Suprapubic skin (tissue), 4 donors: ENCODE measurements around the gene CLEC16A. TPM values are rescaled to one million over a fixed set of nuclear protein-coding genes. Genes with fewer than 3 reads are reported as not detected.
A peak's percentile ranks its signal among the peaks of the same experiment; 100 is the strongest.

Experiments used
- DNase-seq, 2 donors: peaks; one replicate each; pipeline ENCODE4 v3.0.0-alpha.2; 2019; ENCODE audit warnings: low spot score in 2 of 2
- H3K27ac ChIP-seq: fragments of 200-600 bp; sonication (generic); one replicate; pipeline ENCODE4 v1.5.1; 2019
- H3K27me3 ChIP-seq: fragments of 200-600 bp; sonication (generic); one replicate; pipeline ENCODE4 v1.5.1; 2019
- H3K36me3 ChIP-seq: fragments of 200-600 bp; sonication (generic); one replicate; pipeline ENCODE4 v1.5.1; 2019
- H3K4me1 ChIP-seq: fragments of 200-600 bp; sonication (generic); one replicate; pipeline ENCODE4 v1.5.1; 2019
- H3K4me3 ChIP-seq: fragments of 200-600 bp; sonication (generic); one replicate; pipeline ENCODE4 v1.5.1; 2019; ENCODE audit warnings: mild to moderate bottlenecking
- H3K9me3 ChIP-seq: fragments of 200-600 bp; sonication (generic); one replicate; pipeline ENCODE4 v1.5.1; 2019
- CTCF ChIP-seq, 2 donors: fragments of 200-600 bp in 1 of 2; fragments of 450-650 bp in 1 of 2; sonication (generic) in 1 of 2; IDR thresholded peaks; one replicate each; pipeline ENCODE4 v1.5.1; 2016 to 2019; ENCODE audit warnings: antibody characterized with exemption in 2 of 2, mild to moderate bottlenecking in 1 of 2, moderate library complexity in 1 of 2
- EP300 ChIP-seq: sonication (generic); formaldehyde crosslinking; IDR thresholded peaks from one replicate; pipeline ENCODE4 v1.6.1; 2017; ENCODE audit warnings: antibody characterized with exemption
- POLR2A ChIP-seq, 2 donors: fragments of 450-650 bp; IDR thresholded peaks; one replicate each; pipeline ENCODE4 v1.6.1; 2017; ENCODE audit warnings: antibody characterized with exemption in 2 of 2, mild to moderate bottlenecking in 2 of 2, moderate library complexity in 2 of 2
- POLR2AphosphoS5 ChIP-seq, 3 donors: sonication (generic); formaldehyde crosslinking; IDR thresholded peaks; one replicate each; pipeline ENCODE4 v1.6.1; 2017; ENCODE audit warnings: antibody characterized with exemption in 3 of 3
- WGBS: methylation state at CpG from one replicate; pipeline ENCODE4 v1.1.5; 2018; 5-methylcytosine and 5-hydroxymethylcytosine counted together
- total RNA-seq, 4 donors: library from RNA; depleted of rRNA; stranded (reverse); fragments of >200 nt; gene quantifications; one replicate each; pipeline ENCODE4 v1.1.0, GENCODE V29; 2016

Gene CLEC16A
- total RNA-seq, 4 donors from 2014 or later = 37.2 to 62.3 (median 39.0) TPM

GRCh38 chr16:11001611-11002010 is 57.2 kb downstream of the CLEC16A start:
- WGBS = 95% methylated on average over 7 of the region's 7 CpGs
- Histone ChIP-seq H3K9me3 (no peaks in the 10 kb centered on the region), H3K36me3 (peaks cover 15% of the 10 kb centered on the region), H3K4me3 (no peak overlapping the region), H3K4me1 (peaks cover 28% of the 10 kb centered on the region), H3K27ac (no peak overlapping the region), H3K27me3 (no peaks in the 10 kb centered on the region)
- no peak for DNase-seq
- TF ChIP-seq CTCF (IDR thresholded peaks at IDR 0.05) (no peak), POLR2AphosphoS5 (IDR thresholded peaks at IDR 0.05) (no peak), POLR2A (IDR thresholded peaks at IDR 0.05) (no peak), EP300 (no peak)

- TF ChIP-seq CTCF (IDR thresholded peaks at IDR 0.05) = no peak
- TF ChIP-seq POLR2A (IDR thresholded peaks at IDR 0.05) = no peak
- TF ChIP-seq POLR2AphosphoS5 (IDR thresholded peaks at IDR 0.05) = no peak
- no peak for TF ChIP-seq EP300
- DNase-seq = no peak
- Histone ChIP-seq H3K4me1 (peaks cover 24% of the 10 kb centered on the region), H3K4me3 (no peak overlapping the region), H3K9me3 (no peaks in the 10 kb centered on the region), H3K36me3 (peaks cover 12% of the 10 kb centered on the region), H3K27me3 (no peaks in the 10 kb centered on the region), H3K27ac (no peak overlapping the region)
- 97% methylated on average over 16 of the region's 16 CpGs for WGBS
Observed at GRCh38 chr16:11003141-11003540, 58.8 kb downstream of the CLEC16A start.

- Histone ChIP-seq H3K4me1 (peaks cover 18% of the 10 kb centered on the region), H3K4me3 (no peak overlapping the region), H3K36me3 (peaks cover 10% of the 10 kb centered on the region), H3K9me3 (no peaks in the 10 kb centered on the region), H3K27ac (peak overlapping the region; percentile 77), H3K27me3 (no peaks in the 10 kb centered on the region)
- WGBS = 80% methylated on average over 4 of the region's 4 CpGs
- no peak for DNase-seq
- TF ChIP-seq EP300 = no peak
Observed at GRCh38 chr16:11004351-11004750, 60.0 kb downstream of the CLEC16A start.

GRCh38 chr16:11004973-11005610 is 60.7 kb downstream of the CLEC16A start:
- TF ChIP-seq POLR2A (IDR thresholded peaks at IDR 0.05) = no peak
- no peak for TF ChIP-seq POLR2AphosphoS5 (IDR thresholded peaks at IDR 0.05)
- no peak for TF ChIP-seq CTCF (IDR thresholded peaks at IDR 0.05)
- no peak for TF ChIP-seq EP300
- Histone ChIP-seq H3K36me3 (peaks cover 10% of the 10 kb centered on the region), H3K27me3 (no peaks in the 10 kb centered on the region), H3K9me3 (no peaks in the 10 kb centered on the region), H3K27ac (peak overlapping the region; percentile 77), H3K4me1 (peaks cover 24% of the 10 kb centered on the region), H3K4me3 (no peak overlapping the region)
- no peak for DNase-seq
- WGBS = 69% methylated on average over 5 of the region's 5 CpGs

- DNase-seq = no peak
- no peak overlapping the region for H3K4me3 ChIP-seq
- H3K4me1 ChIP-seq = peaks cover 28% of the 10 kb centered on the region
- no peaks in the 10 kb centered on the region for H3K27me3 ChIP-seq
- peaks cover 10% of the 10 kb centered on the region for H3K36me3 ChIP-seq
- 81% methylated on average over 4 of the region's 4 CpGs for WGBS
- H3K27ac ChIP-seq = peak overlapping the region; percentile 77
- no peaks in the 10 kb centered on the region for H3K9me3 ChIP-seq
- TF ChIP-seq POLR2AphosphoS5 (IDR thresholded peaks at IDR 0.05) = no peak
Observed at GRCh38 chr16:11005611-11005975, 61.2 kb downstream of the CLEC16A start.

- no peaks in the 10 kb centered on the region for H3K27me3 ChIP-seq
- DNase-seq = no peak
- no peaks in the 10 kb centered on the region for H3K9me3 ChIP-seq
- no peak overlapping the region for H3K27ac ChIP-seq
- no peak overlapping the region for H3K4me3 ChIP-seq
- peaks cover 32% of the 10 kb centered on the region for H3K4me1 ChIP-seq
- H3K36me3 ChIP-seq = peaks cover 5% of the 10 kb centered on the region
- no peak for TF ChIP-seq POLR2AphosphoS5 (IDR thresholded peaks at IDR 0.05)
- no peak for TF ChIP-seq POLR2A (IDR thresholded peaks at IDR 0.05)
- TF ChIP-seq CTCF (IDR thresholded peaks at IDR 0.05) = no peak
- no peak for TF ChIP-seq EP300
- WGBS = 83% methylated on average over 2 of the region's 2 CpGs
Observed at GRCh38 chr16:11006656-11007055, 62.3 kb downstream of the CLEC16A start.
